PFSK-1 (cell line): Measurements from ENCODE around the gene ANO1.

ENCODE experiments used
- FOXP2 ChIP-seq: optimal IDR thresholded peaks from 2 replicates; pipeline ENCODE3; 2011; ENCODE audit warnings: borderline replicate concordance, control low read depth, inconsistent platforms; ENCODE audit not compliant: insufficient read depth; ENCODE audit errors: extremely low read length, extremely low read depth
- POLR2AphosphoS5 ChIP-seq: IDR thresholded peaks from 2 replicates; pipeline ENCODE4 v1.6.1; 2012; ENCODE audit warnings: low read depth, mild to moderate bottlenecking, control low read depth, low read length, moderate library complexity
- REST ChIP-seq, 2 experiments: IDR thresholded peaks; 2 replicates each; pipeline versions ENCODE4 v1.6.1 to v1.8.0; 2011 to 2012; ENCODE audit warnings: low read depth in 2 of 2, low read length in 2 of 2, control low read depth in 1 of 2, inconsistent platforms in 1 of 2, mild to moderate bottlenecking in 1 of 2, moderate library complexity in 1 of 2; ENCODE audit not compliant: insufficient read depth in 1 of 2
- SIN3A ChIP-seq: IDR thresholded peaks from 2 replicates; pipeline ENCODE4 v1.6.1; 2012; ENCODE audit warnings: mild to moderate bottlenecking, low read length, moderate library complexity, borderline replicate concordance; ENCODE audit not compliant: insufficient read depth
- TAF1 ChIP-seq: IDR thresholded peaks from 2 replicates; pipeline ENCODE4 v1.6.1; 2012; ENCODE audit warnings: low read length, control low read depth, borderline replicate concordance; ENCODE audit not compliant: insufficient read depth

Gene ANO1

DNA sequence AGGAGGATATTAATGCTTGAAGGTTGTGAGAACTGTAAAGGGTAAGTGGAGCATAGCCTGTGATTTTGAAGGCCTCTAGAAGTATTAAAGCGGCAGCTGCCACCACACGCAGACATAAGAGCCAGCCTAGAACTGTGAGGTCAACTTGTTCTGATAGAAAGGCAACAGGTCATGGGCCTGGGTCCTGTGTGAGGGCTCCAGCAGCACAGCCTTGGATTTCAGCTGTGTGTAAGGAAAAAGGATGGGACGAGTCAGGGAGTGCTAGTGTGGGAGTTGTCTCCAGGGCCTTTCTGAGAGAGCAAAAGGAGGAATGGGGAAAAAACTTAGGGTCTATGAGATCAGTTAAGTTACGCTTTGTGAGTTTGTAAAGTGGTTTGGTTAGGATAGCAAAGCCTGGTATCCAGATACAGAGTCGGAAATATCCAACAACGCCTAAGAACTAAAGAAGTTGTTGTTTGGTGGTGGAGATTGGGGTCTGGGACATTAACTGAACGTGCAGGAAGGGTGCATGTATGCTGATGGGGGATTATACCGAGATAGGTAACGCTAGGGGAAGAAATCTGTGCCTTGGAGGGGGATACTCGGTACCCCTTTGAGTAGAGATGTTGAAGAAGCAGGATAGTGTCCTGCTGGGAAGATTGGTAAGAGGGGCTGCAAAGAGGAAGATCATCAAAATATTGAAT is 17.4 kb upstream of the ANO1 start:
- TF ChIP-seq POLR2AphosphoS5 (no peak), SIN3A (no peak), FOXP2 (no peak), TAF1 (no peak), REST (IDR thresholded peaks at IDR 0.05; ENCODE audit: insufficient read depth in 1 of 2, low read depth in 2 of 2, low read length in 2 of 2) (no peak)

GRCh38 chr11:70061734-70062133 is 16.4 kb upstream of the ANO1 start:
- no peak for TF ChIP-seq FOXP2
- no peak for TF ChIP-seq SIN3A
- TF ChIP-seq POLR2AphosphoS5 = no peak
- TF ChIP-seq TAF1 = no peak
- no peak for TF ChIP-seq REST (IDR thresholded peaks at IDR 0.05; ENCODE audit: insufficient read depth in 1 of 2, low read depth in 2 of 2, low read length in 2 of 2)

DNA sequence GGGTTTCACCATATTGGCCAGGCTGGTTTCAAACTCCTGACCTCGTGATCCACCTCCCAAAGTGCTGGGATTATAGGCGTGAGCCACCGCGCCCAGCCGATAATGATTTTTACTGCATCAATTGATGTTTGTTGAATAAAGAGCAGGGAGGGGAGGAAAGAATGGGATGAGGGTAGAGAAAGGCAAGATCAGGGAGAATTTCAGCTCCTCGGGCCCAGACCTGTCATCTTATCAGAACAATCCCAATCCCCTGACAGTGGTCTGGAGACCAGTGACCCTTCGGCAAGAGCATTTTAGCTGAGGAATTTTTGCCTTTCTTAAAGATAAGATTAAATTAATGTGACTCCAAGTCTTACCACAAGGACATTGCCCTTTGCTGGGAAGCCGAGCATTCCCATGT is 15.0 kb upstream of the ANO1 start:
- TF ChIP-seq TAF1 (no peak), REST (IDR thresholded peaks at IDR 0.05; ENCODE audit: insufficient read depth in 1 of 2, low read depth in 2 of 2, low read length in 2 of 2) (no peak), SIN3A (no peak), POLR2AphosphoS5 (no peak)

GRCh38 chr11:70063555-70063954 is 14.6 kb upstream of the ANO1 start:
- TF ChIP-seq POLR2AphosphoS5 = no peak
- no peak for TF ChIP-seq REST (IDR thresholded peaks at IDR 0.05; ENCODE audit: insufficient read depth in 1 of 2, low read depth in 2 of 2, low read length in 2 of 2)
- TF ChIP-seq TAF1 = no peak
- TF ChIP-seq SIN3A = no peak
- TF ChIP-seq FOXP2 = no peak

- TF ChIP-seq REST (IDR thresholded peaks at IDR 0.05; ENCODE audit: insufficient read depth in 1 of 2, low read depth in 2 of 2, low read length in 2 of 2) (no peak), TAF1 (no peak), SIN3A (no peak), POLR2AphosphoS5 (no peak), FOXP2 (no peak)
Observed at GRCh38 chr11:70064008-70064725, 13.9 kb upstream of the ANO1 start.
